OCI-LY7 (cell line): ENCODE data around the gene RHOBTB3. TPM values are rescaled to one million over a fixed set of nuclear protein-coding genes. Genes with fewer than 3 reads are reported as not detected.

Experiments used
- BruUV-seq: library from RNA; stranded (reverse); fragments of 400-500 nt; replicated peaks from 2 replicates; lab custom pipeline; 2021; lab: Mats Ljungman, UMichigan
- CTCF ChIA-PET: fragments of 300-600 bp; sonication (Branson Sonifier 250); formaldehyde crosslinking; loops from one replicate; lab custom pipeline; 2022; ENCODE audit warnings: antibody characterized with exemption; ENCODE audit not compliant: unreplicated experiment; lab: Charles Lee
- POLR2A ChIA-PET: fragments of 300-600 bp; sonication (Branson Sonifier 250); formaldehyde crosslinking; loops from one replicate; lab custom pipeline; 2022; ENCODE audit warnings: antibody characterized with exemption; lab: Charles Lee
- DNase-seq: peaks from one replicate; pipeline ENCODE4 v3.0.0-alpha.2; 2015; ENCODE audit warnings: low spot score
- H2AFZ ChIP-seq: fragments of 200-600 bp; sonication (generic), shearing (Covaris generic); 2 replicates; pipeline ENCODE4 v1.6.1; 2014; ENCODE audit warnings: mild to moderate bottlenecking, antibody characterized with exemption, low read length, moderate library complexity
- H3K27ac ChIP-seq: fragments of 200-600 bp; sonication (generic); 2 replicates; pipeline ENCODE4 v1.5.1; 2014; ENCODE audit warnings: mixed run types, low read depth, mild to moderate bottlenecking, moderate library complexity, low read length, inconsistent platforms; ENCODE audit not compliant: poor library complexity, severe bottlenecking
- H3K36me3 ChIP-seq: fragments of 200-600 bp; sonication (generic); 2 replicates; pipeline ENCODE4 v1.6.1; 2014; ENCODE audit warnings: mild to moderate bottlenecking, antibody characterized with exemption, low read length, moderate library complexity, mixed read lengths; ENCODE audit not compliant: insufficient read depth
- H3K4me1 ChIP-seq: fragments of 200-600 bp; sonication (generic); 2 replicates; pipeline ENCODE4 v1.5.1; 2014; ENCODE audit warnings: mild to moderate bottlenecking, low read length; ENCODE audit not compliant: insufficient read depth, poor library complexity, severe bottlenecking
- H3K4me2 ChIP-seq: fragments of 200-600 bp; sonication (generic); 2 replicates; pipeline ENCODE4 v1.6.1; 2014; ENCODE audit warnings: mild to moderate bottlenecking, low read length
- H3K4me3 ChIP-seq: fragments of 200-600 bp; sonication (generic); 2 replicates; pipeline ENCODE4 v1.5.1; 2014; ENCODE audit warnings: mild to moderate bottlenecking, low read depth, low read length; ENCODE audit not compliant: poor library complexity, severe bottlenecking
- H3K79me2 ChIP-seq: fragments of 200-600 bp; sonication (generic); 2 replicates; pipeline ENCODE4 v1.6.1; 2016; ENCODE audit warnings: low read depth, mild to moderate bottlenecking, low read length, moderate library complexity, mixed read lengths; ENCODE audit not compliant: insufficient read depth
- H3K9me2 ChIP-seq: fragments of 200-600 bp; sonication (generic); 2 replicates; pipeline ENCODE4 v1.6.1; 2016; ENCODE audit warnings: mild to moderate bottlenecking, low read length, mixed read lengths; ENCODE audit not compliant: insufficient read depth
- H3K9me3 ChIP-seq: fragments of 200-600 bp; sonication (generic); 2 replicates; pipeline ENCODE4 v1.6.1; 2014; ENCODE audit warnings: mild to moderate bottlenecking, mixed run types, low read length, mixed read lengths
- H4K20me1 ChIP-seq: fragments of 200-600 bp; sonication (generic); 2 replicates; pipeline ENCODE4 v1.6.1; 2014; ENCODE audit warnings: mild to moderate bottlenecking, antibody characterized with exemption, low read length, moderate library complexity, mixed read lengths; ENCODE audit not compliant: insufficient read depth
- CTCF ChIP-seq: fragments of 200-600 bp; sonication (generic); conservative IDR thresholded peaks from 2 replicates; pipeline ENCODE4 v1.5.1; 2014; ENCODE audit warnings: mild to moderate bottlenecking, antibody characterized with exemption, low read length, moderate library complexity, mixed read lengths
- EZH2phosphoT487 ChIP-seq: fragments of 200-600 bp; sonication (generic); IDR thresholded peaks from 2 replicates; pipeline ENCODE4 v1.6.1; 2018; ENCODE audit warnings: low read depth, borderline replicate concordance, mild to moderate bottlenecking, mixed run types, antibody characterized with exemption, low read length, moderate library complexity, mixed read lengths
- intact Hi-C: fragments of 100-400 bp; cut with micrococcal nuclease; formaldehyde crosslinking; loops from one replicate; pipeline ENCODE4 v1.10.0; 2022; ENCODE audit not compliant: unreplicated experiment
- total RNA-seq, 2 experiments: library from RNA; depleted of rRNA in 1 of 2; stranded (reverse); fragments of >200 nt in 1 of 2; shearing (Covaris generic) in 1 of 2; gene quantifications; 2 replicates each; pipeline ENCODE4 v1.2.3, GENCODE V29; 2014 to 2022

RHOBTB3 gene
- total RNA-seq, 2 experiments from 2014 or later, result 0.51 to 4.0 TPM

- H2AFZ ChIP-seq, result no peak overlapping the region
- no peaks in the 10 kb centered on the region for H4K20me1 ChIP-seq
- H3K79me2 ChIP-seq, result no peaks in the 10 kb centered on the region
- H3K9me2 ChIP-seq, result no peaks in the 10 kb centered on the region
- intact Hi-C loops, result no loop called here
- H3K9me3 ChIP-seq, result no peaks in the 10 kb centered on the region
- H3K4me1 ChIP-seq, result no peaks in the 10 kb centered on the region
- no peak overlapping the region for H3K4me3 ChIP-seq
- ChIA-PET CTCF (no interaction called here), POLR2A (no interaction called here)
- no TSS peak for BruUV-seq
- H3K36me3 ChIP-seq, result no peaks in the 10 kb centered on the region
- no peak overlapping the region for H3K27ac ChIP-seq
- no peak for TF ChIP-seq EZH2phosphoT487
- TF ChIP-seq CTCF, result no peak
- DNase-seq, result no peak
- no peak overlapping the region for H3K4me2 ChIP-seq
Measured at GRCh38 chr5:95738072-95738471, 6.9 kb downstream of the RHOBTB3 start.

- no peak for DNase-seq
- H3K4me3 ChIP-seq, result no peak overlapping the region
- intact Hi-C loops, result no loop called here
- no TSS peak for BruUV-seq
- no peak overlapping the region for H2AFZ ChIP-seq
- H3K27ac ChIP-seq, result no peak overlapping the region
- H3K79me2 ChIP-seq, result no peaks in the 10 kb centered on the region
- no peaks in the 10 kb centered on the region for H4K20me1 ChIP-seq
- H3K4me2 ChIP-seq, result no peak overlapping the region
- CTCF ChIA-PET, result no interaction called here
- H3K9me3 ChIP-seq, result no peaks in the 10 kb centered on the region
- H3K9me2 ChIP-seq, result no peaks in the 10 kb centered on the region
- H3K36me3 ChIP-seq, result no peaks in the 10 kb centered on the region
- TF ChIP-seq EZH2phosphoT487 (no peak), CTCF (no peak)
- H3K4me1 ChIP-seq, result no peaks in the 10 kb centered on the region
- POLR2A ChIA-PET, result no interaction called here
Measured at GRCh38 chr5:95738834-95739233, 7.7 kb downstream of the RHOBTB3 start.

- Histone ChIP-seq H3K27ac (no peak overlapping the region), H3K36me3 (no peaks in the 10 kb centered on the region), H3K4me3 (no peak overlapping the region), H3K79me2 (no peaks in the 10 kb centered on the region), H3K4me2 (no peak overlapping the region), H4K20me1 (no peaks in the 10 kb centered on the region), H3K9me2 (no peaks in the 10 kb centered on the region), H3K4me1 (no peaks in the 10 kb centered on the region), H3K9me3 (no peaks in the 10 kb centered on the region), H2AFZ (no peak overlapping the region)
- intact Hi-C loops, result no loop called here
- ChIA-PET POLR2A (interaction anchor here (0.6 kb wide), 1 partner anchor 50 kb away, joined by 3 read pairs; no protein-coding TSS in a partner anchor), CTCF (no interaction called here)
- no peak for DNase-seq
- TF ChIP-seq CTCF, result no peak
- no peak for TF ChIP-seq EZH2phosphoT487
- BruUV-seq, result no TSS peak
Measured at GRCh38 chr5:95739857-95740256, 8.7 kb downstream of the RHOBTB3 start.
